Mesodermal cell (in vitro differentiated cells): Measurements from ENCODE around the gene PRDX3.
A peak's percentile ranks its signal among the peaks of the same experiment; 100 is the strongest.

Experiments
- H3K27ac ChIP-seq: 2 replicates; pipeline ENCODE4 v1.7.0; 2013; ENCODE audit warnings: mild to moderate bottlenecking, low read depth, low read length, moderate library complexity; ENCODE audit not compliant: severe bottlenecking
- H3K36me3 ChIP-seq: 2 replicates; pipeline ENCODE4 v1.7.1; 2013; ENCODE audit warnings: mild to moderate bottlenecking, low read length, moderate library complexity; ENCODE audit not compliant: control insufficient read depth, insufficient read depth
- H3K4me1 ChIP-seq: one replicate; pipeline ENCODE4 v1.7.1; 2013; ENCODE audit warnings: mild to moderate bottlenecking, low read length; ENCODE audit not compliant: insufficient read depth, control insufficient read depth, poor library complexity, severe bottlenecking
- H3K4me3 ChIP-seq: 2 replicates; pipeline ENCODE4 v1.7.0; 2013; ENCODE audit warnings: low read length, control low read depth, mild to moderate bottlenecking; ENCODE audit not compliant: insufficient read depth, poor library complexity, severe bottlenecking; ENCODE audit errors: extremely low read depth
- H3K9me3 ChIP-seq: 2 replicates; pipeline ENCODE4 v1.7.1; 2013; ENCODE audit warnings: mild to moderate bottlenecking, low read length, moderate library complexity; ENCODE audit not compliant: control insufficient read depth
- WGBS, 2 experiments: methylation state at CpG; one replicate each; pipeline ENCODE4 v1.1.5; 2013; ENCODE audit warnings: missing lambda C conversion rate in 2 of 2; ENCODE audit not compliant: insufficient coverage in 2 of 2; 5-methylcytosine and 5-hydroxymethylcytosine counted together

The PRDX3 gene

DNA sequence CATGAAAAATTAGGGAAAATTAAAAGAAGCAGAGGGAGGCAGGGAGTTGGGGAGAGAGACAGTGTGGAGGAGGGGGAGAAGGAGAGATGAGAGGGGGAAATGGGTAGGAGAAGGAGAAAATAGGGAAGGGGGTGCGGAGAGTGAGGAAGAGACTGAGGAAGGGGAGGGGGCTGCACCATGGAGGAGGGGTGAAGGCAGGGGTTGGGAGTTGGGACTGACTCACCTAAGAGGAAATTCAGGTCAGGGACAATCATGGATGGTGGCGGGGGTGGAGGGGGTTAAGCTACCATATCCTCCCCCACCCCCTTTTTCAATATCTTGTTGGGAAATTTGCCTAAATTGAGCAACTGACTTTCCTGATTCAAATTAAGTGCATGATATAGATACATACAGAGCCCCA, 36.8 kb upstream of the PRDX3 start:
- peaks cover 33% of the 10 kb centered on the region for H3K4me1 ChIP-seq

DNA sequence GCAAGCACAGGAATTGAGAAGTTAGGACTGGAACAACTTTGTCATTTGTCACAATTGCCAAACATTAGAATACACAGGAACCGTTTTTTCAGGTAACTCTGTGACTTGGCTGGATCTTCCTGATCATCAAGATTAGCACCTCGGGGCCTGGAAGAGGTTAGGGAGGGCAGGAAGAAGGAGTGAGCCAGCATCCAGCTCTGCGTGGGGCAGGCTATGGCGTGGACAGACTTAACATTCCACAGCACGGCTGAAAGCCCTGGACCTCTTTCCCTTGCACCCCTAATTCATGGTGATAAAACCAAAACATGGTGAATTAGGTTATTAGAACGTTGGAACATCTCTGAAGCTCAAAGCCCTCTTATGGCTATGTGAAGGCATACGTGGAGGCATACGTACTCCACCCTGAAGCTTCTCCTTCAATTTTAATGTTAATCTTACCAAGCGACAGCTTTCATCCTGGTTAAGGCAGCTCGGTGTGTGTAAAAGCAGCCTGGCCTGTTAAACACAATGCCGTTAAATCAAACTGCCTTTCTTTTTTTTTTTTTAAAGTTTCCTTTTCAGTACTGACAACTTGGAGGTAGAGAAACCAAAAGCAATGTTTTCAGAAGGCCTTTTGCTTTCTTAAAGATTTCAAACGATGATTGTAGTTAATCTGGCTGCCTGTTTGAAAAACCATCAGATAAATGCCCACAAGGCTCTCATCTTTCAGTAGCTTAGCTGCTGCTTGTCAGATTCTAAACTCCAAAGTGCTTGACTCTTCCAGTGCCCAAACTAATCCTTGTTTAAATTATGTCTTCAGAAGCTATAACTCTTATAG, 33.2 kb upstream of the PRDX3 start:
- no peaks in the 10 kb centered on the region for H3K36me3 ChIP-seq
- H3K4me1 ChIP-seq: peaks cover 51% of the 10 kb centered on the region
- peak overlapping the region; percentile 33 for H3K27ac ChIP-seq
- 40 to 44% methylated on average over 10 to 11 of the region's 12 CpGs for WGBS, 2 experiments
- H3K4me3 ChIP-seq: no peak overlapping the region
- H3K9me3 ChIP-seq: no peaks in the 10 kb centered on the region

More for the DNA sequence above, 36.8 kb upstream of the PRDX3 start:
- Histone ChIP-seq H3K4me3 (no peak overlapping the region), H3K36me3 (no peaks in the 10 kb centered on the region), H3K9me3 (no peaks in the 10 kb centered on the region), H3K27ac (no peak overlapping the region)
- WGBS, 2 experiments: 100% methylated on average over 1 of the region's 2 CpGs; no CpG with 5 or more reads in 1 of the 2 experiments

DNA sequence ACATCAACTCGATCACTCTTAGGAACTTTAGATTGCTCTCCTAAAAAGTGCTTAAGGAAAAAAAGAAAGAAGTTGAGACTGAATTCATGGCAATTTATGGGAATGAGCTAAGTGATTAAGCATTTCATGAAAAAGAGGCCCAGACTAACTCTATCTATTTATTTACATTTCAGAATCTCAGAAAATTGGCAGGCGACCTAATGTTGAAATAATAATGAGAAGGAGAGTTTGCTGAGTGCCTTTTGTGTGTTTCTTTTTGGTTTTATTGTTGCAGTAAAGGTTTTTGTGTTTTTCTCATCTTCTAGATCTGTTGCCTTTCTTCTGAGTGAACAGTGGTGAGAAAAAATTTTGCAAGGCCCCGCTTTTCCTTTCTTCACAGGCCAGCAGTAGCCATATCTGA, 32.6 kb upstream of the PRDX3 start:
- 88 to 100% methylated on average over 1 of the region's 3 CpGs for WGBS, 2 experiments
- H3K36me3 ChIP-seq: no peaks in the 10 kb centered on the region
- H3K27ac ChIP-seq: peak overlapping the region; percentile 33
- peaks cover 53% of the 10 kb centered on the region for H3K4me1 ChIP-seq
- H3K9me3 ChIP-seq: no peaks in the 10 kb centered on the region
- H3K4me3 ChIP-seq: no peak overlapping the region

DNA sequence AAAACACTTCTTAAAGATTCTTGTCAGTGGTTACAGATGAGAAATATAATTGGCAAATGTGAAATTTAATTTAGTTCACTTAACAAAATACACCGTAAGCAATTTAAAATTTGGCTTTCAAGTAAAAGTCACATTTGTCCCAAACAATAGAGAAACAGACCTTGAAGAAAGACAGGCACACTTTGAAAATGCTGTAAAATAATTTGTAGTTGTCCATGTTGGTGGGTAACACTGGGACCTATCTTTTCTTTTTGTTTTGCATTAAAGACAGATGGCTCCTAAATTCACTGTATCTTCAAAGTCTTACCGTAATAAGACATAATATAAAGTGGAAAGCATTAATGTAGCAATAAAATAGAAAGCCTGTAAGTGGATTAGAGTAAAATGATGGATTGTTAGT, 32.0 kb upstream of the PRDX3 start:
- WGBS, 2 experiments: no CpG with 5 or more reads among the region's 2 CpGs
- no peak overlapping the region for H3K27ac ChIP-seq
- no peak overlapping the region for H3K4me3 ChIP-seq
- no peaks in the 10 kb centered on the region for H3K36me3 ChIP-seq
- peaks cover 53% of the 10 kb centered on the region for H3K4me1 ChIP-seq
- no peaks in the 10 kb centered on the region for H3K9me3 ChIP-seq

DNA sequence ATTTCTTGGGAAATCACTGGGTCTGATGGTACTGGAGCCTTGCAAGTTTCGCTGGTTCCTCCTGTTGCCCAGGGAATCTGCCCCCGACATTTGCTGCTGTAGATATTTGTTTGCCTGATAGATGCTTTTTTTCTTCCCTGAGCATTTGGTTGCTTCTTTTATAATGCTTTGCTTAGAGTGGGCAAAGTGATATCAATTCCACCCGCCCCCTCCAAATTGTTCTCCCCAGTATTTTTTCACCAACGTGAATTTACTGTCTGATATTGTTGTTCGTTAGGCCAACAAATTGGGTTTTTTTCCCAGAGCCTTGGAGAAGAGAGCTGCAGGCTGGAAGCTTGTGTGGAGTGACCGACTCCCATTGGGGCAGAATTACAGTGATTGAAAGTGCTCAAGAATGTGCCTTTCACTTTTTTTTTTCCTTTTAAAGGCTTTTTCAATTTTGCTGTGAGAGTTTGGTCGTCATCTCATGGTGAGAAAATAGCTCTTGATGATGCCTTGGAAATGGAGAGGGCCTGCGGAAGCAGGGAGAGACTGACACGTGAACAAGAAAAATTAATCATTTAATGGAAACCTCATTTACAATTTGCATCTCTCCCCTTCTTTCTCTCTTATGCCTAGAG, 31.2 kb upstream of the PRDX3 start:
- Histone ChIP-seq H3K27ac (no peak overlapping the region), H3K9me3 (no peaks in the 10 kb centered on the region), H3K36me3 (no peaks in the 10 kb centered on the region), H3K4me3 (peak overlapping the region; percentile 73), H3K4me1 (peaks cover 49% of the 10 kb centered on the region)
- 6 to 18% methylated on average over 3 to 5 of the region's 9 CpGs for WGBS, 2 experiments

DNA sequence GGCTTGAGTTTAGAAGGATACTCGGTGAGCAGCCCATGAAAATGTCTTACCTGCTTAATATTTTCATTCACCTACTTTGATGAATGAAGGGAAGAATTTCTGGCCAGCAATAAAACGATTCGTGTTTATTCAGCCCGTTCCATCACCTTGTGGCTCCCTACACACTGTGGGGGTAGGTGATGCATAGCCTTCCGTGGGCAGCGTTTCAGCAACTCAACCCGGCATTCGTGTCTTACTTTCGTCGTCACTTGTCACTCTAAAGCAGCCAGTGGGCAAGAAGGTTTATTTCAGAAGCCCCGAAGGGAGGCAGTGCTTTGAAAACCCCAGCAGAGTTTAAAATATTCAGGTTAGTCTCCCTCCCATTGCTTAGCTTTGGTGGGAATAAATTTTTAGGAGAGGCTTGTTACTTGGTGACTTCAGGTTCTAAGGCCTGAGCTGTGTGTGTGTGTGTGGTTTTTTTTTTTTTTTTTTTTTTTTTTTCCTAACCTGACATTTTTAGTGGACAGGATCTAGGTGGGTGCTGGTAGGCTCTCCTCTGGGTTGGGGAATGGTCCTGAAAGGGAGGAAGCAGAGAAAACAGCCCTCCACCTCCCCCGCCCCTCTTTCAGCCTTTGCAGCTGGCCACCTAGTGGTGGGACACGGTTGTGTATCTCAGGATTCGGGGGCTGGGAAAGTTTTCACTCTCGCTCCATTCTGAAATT, 30.6 kb upstream of the PRDX3 start:
- H3K4me3 ChIP-seq: peak overlapping the region; percentile 73
- H3K36me3 ChIP-seq: no peaks in the 10 kb centered on the region
- WGBS, 2 experiments: 17 to 29% methylated on average over 10 to 11 of the region's 15 CpGs
- no peaks in the 10 kb centered on the region for H3K9me3 ChIP-seq
- no peak overlapping the region for H3K27ac ChIP-seq
- H3K4me1 ChIP-seq: peaks cover 51% of the 10 kb centered on the region

DNA sequence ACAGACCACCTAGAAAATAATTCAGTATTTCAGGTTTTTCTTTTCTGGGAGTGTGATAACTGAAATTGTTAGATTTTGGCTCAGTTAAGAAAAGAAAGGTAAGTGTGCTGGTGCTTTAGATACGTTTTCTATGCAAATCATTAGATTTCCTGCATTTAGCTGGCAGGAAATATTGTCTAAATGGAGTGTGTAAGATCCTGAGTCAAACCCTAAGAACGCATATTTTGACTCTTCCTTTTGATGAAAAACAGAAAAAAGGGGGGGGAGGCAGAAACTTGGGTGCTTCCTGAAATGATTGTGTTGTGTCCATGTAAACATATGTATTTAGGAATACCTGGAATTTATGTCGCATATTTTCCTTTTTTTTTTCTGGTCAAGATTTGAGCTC, 29.9 kb upstream of the PRDX3 start:
- 22 to 39% methylated on average over 3 of the region's 3 CpGs for WGBS, 2 experiments
- no peaks in the 10 kb centered on the region for H3K36me3 ChIP-seq
- peaks cover 52% of the 10 kb centered on the region for H3K4me1 ChIP-seq
- no peaks in the 10 kb centered on the region for H3K9me3 ChIP-seq
- peak overlapping the region; percentile 73 for H3K4me3 ChIP-seq
- no peak overlapping the region for H3K27ac ChIP-seq

DNA sequence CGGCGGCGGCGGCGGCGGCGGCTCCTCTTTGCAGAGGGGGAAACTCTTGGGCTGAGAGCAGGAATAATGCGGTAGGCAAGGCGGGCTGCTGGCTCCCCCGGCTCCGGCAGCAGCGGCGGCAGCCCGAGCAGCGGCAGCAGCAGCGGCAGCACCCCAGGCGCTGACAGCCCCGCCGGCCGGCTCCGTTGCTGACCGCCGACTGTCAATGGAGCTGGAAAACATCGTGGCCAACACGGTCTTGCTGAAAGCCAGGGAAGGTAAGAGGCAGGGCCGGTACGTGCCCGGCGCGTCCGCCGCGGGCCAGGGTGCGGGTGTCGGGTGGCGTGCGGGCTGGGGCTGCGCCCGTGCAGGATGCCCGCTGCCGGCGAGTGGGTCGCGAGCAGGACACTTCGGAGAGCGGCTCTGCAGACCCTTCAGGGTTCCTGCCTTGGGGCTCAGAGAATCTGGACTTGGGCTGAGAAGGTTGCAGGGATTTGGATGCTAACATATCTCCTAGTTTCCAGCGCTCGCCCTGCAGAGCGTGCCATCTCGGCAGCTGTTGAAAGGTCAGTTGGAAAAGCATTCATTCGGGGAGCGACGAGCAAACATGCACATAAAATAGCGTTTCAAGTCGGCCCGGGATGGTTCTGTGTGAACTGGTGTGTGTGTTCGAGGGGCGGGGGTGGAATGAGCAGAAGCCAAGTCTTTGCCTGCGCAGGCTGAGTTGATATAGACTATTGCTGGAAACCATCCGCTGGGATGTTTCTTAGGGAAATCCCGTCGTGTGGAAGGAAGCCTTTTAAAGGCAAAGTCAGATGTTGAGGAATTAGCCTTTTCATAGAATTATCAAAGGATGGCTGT, 29.3 kb upstream of the PRDX3 start:
- WGBS, 2 experiments: 0 to 1% methylated on average over 57 to 59 of the region's 62 CpGs
- H3K9me3 ChIP-seq: no peaks in the 10 kb centered on the region
- H3K4me3 ChIP-seq: peak overlapping the region; percentile 73
- H3K4me1 ChIP-seq: peaks cover 52% of the 10 kb centered on the region
- H3K36me3 ChIP-seq: no peaks in the 10 kb centered on the region
- H3K27ac ChIP-seq: peak overlapping the region; percentile 45

DNA sequence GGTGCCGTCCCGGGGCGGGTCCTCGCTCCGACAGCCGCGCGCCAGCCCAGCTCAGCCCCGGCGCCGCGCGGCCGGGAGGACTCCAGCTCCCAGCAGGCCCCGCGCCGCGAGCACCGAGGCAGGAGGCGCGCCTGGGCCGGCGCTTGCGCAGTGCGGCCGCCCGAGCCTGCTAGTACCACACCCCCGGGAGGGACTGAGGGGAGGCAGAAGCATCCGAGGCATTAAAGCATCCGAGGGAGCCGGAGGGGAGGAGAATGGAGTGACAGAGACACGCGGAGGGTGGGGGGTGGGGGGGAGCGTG, 28.7 kb upstream of the PRDX3 start, which contains the start of gene GRK5:
TSS of gene GRK5 (plus strand) at position 206 of the 301 bp plus-strand sequence. CDS start 347 bp downstream, outside the sequence.
- peaks cover 50% of the 10 kb centered on the region for H3K4me1 ChIP-seq
- peak within 1 kb of the TSS; percentile 73 for H3K4me3 ChIP-seq
- H3K27ac ChIP-seq: peak within 1 kb of the TSS; percentile 96
- H3K36me3 ChIP-seq: no peaks in the 10 kb centered on the region
- no peaks in the 10 kb centered on the region for H3K9me3 ChIP-seq
- 0 to 1% methylated on average over 12 to 25 of the region's 34 CpGs for WGBS, 2 experiments

DNA sequence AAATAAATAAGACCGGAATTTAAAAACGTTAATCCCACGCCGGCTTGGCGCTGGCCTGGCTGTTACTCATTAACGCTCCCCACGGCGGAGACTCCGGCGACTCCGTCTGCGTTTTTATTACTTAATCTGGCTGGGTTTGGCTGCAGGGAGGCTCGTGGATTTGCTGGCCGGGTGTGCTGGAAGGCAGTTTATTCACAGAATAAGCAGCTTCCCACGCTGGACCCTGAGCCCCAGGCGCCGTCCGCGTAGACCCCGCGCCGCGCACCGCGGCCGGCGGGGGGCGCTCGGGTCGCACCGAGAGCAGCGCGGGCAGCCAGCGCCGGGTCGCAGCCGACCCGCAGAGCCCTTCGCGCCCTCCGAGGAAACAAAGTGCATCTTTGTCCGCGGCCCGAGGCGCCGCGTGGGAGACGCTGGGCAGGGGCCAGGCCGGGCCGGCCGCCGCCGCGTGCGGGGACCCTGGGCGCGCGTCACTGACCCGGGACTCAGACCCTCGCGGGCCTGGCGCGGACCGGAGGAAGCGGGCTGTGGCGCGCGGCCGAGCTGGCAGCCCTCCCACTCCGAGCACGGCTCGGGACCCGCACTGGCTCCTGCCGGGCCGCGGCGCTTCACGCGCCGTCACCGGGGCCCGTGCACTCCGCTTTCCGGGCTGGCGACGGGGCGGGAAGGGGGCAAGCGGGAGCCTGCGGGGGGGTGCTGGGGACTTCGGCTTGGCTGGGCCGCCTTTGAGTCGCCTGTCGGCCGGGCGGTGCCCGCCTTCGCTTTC, 28.2 kb upstream of the PRDX3 start:
- peak overlapping the region; percentile 96 for H3K27ac ChIP-seq
- WGBS, 2 experiments: 4% methylated on average over 51 to 87 of the region's 97 CpGs
- no peaks in the 10 kb centered on the region for H3K9me3 ChIP-seq
- peak overlapping the region; percentile 73 for H3K4me3 ChIP-seq
- no peaks in the 10 kb centered on the region for H3K36me3 ChIP-seq
- H3K4me1 ChIP-seq: peaks cover 45% of the 10 kb centered on the region
